SK-MEL-5 (cell line): ENCODE data around the gene IFRD1. TPM values are rescaled to one million over a fixed set of nuclear protein-coding genes. Genes with fewer than 3 reads are reported as not detected.

Experiments
- DNase-seq: peaks from one replicate; pipeline ENCODE4 v3.0.0-alpha.2; 2016; ENCODE audit warnings: low read depth, low spot score
- in situ Hi-C: cut with HindIII; loops from 2 replicates; pipeline ENCODE4 v1.10.0; 2016; ENCODE audit warnings: low sequenced_read_pairs, high pct_unique_total_duplicates, low pct_unique_long_range_greater_than_20kb
- polyA plus RNA-seq, 2 experiments: library from polyadenylated mRNA; depleted of rRNA; stranded (reverse); fragments of >200 nt; gene quantifications; 2 replicates each; pipeline ENCODE4 v1.2.3, GENCODE V29; 2015
- total RNA-seq: library from RNA; depleted of rRNA; stranded (reverse); fragments of >200 nt; shearing (Covaris generic); gene quantifications from 2 replicates; pipeline ENCODE4 v1.2.3, GENCODE V29; 2014; rRNA removed

The IFRD1 gene, protein sequence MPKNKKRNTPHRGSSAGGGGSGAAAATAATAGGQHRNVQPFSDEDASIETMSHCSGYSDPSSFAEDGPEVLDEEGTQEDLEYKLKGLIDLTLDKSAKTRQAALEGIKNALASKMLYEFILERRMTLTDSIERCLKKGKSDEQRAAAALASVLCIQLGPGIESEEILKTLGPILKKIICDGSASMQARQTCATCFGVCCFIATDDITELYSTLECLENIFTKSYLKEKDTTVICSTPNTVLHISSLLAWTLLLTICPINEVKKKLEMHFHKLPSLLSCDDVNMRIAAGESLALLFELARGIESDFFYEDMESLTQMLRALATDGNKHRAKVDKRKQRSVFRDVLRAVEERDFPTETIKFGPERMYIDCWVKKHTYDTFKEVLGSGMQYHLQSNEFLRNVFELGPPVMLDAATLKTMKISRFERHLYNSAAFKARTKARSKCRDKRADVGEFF
- 64.7 and 69.3 TPM in 2 replicates for total RNA-seq
- polyA plus RNA-seq (2015; cell fraction: cytosol; rRNA removed): 60.1 and 66.4 TPM in 2 replicates
- 372 and 376 TPM in 2 replicates for polyA plus RNA-seq (2015; cell fraction: nucleus; rRNA removed)

GRCh38 chr7:112449902-112450806 lies at the start of gene IFRD1:
IFRD1 (plus strand) TSS chr7:112450460; CDS start chr7:112450689, 229 bp downstream.
- peak; percentile 99 for DNase-seq
- in situ Hi-C loops: no loop called here

GRCh38 chr7:112404321-112404720 lies 45.9 kb upstream of the IFRD1 start:
- in situ Hi-C loops: loop anchor here (25.0 kb wide), 1 partner anchor 642 kb away; no protein-coding TSS in a partner anchor
- no peak for DNase-seq

DNA sequence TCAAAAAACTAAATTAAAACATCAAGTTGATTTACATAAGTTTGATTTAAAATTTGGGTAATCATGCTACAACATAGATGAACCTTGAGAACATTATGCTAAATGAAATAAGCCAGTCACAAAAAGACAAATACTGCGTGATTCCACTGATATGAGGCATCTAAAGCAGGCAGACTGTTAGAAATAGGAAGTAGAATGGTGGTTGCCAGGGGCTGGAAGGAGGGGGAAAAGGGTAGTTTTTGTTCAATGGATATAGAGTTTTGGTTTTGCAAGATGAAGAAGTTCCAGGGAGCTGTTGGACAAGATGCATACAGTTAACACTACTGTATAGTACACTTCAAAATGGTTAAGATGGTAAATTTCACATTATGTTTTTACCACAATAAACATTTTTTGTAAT lies 45.0 kb upstream of the IFRD1 start:
- DNase-seq: no peak
- in situ Hi-C loops: loop anchor here (25.0 kb wide), 1 partner anchor 643 kb away; no protein-coding TSS in a partner anchor

GRCh38 chr7:112407261-112407660 lies 43.0 kb upstream of the IFRD1 start:
- DNase-seq: no peak
- in situ Hi-C loops: loop anchor here (25.0 kb wide), 1 partner anchor 645 kb away; no protein-coding TSS in a partner anchor

DNA sequence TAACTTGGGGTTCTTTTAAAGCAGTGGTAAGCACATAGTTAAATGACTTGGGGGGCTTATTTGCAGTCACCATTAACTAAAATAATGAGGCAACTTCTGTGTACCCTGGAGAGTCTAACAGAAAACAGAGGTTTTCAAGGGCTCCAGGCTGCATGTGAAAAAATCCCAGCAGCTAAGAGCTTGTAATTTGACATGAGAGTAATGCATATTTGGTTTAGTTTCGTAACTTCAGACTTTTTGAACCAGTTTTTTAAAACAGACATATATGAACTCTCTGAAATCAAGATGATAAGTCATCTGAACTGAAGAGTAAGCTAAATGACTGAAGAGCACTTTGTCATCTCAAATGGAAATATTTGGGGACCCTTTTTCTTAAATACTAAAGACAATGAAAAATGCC lies 40.2 kb upstream of the IFRD1 start:
- in situ Hi-C loops: loop anchor here (25.0 kb wide), 1 partner anchor 648 kb away; no protein-coding TSS in a partner anchor
- DNase-seq: no peak

DNA sequence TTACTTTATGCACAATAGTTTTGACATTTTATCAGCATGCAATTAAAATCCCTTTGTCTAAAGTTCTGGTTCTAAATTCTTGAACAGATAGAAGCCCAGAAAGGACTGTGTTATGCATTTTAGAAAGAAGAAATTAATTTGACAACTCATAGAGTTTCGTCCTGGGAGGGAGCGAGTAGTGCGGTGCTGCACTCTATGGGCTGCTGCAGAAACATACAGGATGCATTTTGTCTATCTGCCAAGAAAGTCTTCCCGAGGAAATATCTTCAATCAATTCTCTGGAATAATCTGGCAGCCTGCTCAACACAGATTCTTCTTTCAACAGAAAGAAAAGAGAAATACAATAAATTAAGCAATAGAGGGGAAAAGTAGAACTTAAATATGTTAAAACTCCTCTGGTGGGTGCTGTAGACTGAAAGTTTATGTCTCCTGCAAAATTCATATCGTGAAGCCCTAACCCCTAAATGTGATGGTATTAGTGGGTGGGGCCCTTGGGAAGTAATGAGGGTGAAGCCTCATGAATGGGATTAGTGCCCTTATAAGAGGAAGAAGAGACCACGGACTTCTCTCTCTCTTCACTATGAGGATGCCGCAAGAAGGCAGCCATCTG lies 39.0 kb upstream of the IFRD1 start:
- peak; percentile 68 for DNase-seq
- in situ Hi-C loops: loop anchor here (25.0 kb wide), 1 partner anchor 649 kb away; no protein-coding TSS in a partner anchor

- in situ Hi-C loops: loop anchor here (25.0 kb wide), 1 partner anchor 653 kb away; no protein-coding TSS in a partner anchor
- DNase-seq: peak; percentile 81
Observed at GRCh38 chr7:112414855-112415490, 35.3 kb upstream of the IFRD1 start.

DNA sequence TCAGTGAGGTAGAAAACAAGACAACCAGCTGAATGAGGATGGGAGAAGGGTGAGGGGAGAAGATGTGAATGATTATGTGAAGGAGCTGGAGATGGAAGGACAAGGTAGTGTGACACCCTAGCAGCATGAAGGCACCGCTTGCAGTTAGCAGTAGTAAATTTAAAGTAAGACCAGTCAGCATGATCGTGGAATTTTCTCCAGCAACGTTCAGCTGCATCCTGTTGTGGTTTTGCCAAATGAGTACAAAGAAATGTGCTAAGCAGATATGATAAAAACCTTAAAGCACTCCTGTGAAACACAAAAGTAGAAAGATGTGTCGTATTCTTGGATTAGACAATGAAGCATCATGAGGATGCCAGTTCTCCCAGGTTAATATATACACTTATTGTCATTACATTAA lies 34.1 kb upstream of the IFRD1 start:
- DNase-seq: no peak
- in situ Hi-C loops: loop anchor here (25.0 kb wide), 1 partner anchor 654 kb away; no protein-coding TSS in a partner anchor

GRCh38 chr7:112419543-112420130 lies 30.6 kb upstream of the IFRD1 start:
- in situ Hi-C loops: loop anchor here (25.0 kb wide), 1 partner anchor 657 kb away; no protein-coding TSS in a partner anchor

DNA sequence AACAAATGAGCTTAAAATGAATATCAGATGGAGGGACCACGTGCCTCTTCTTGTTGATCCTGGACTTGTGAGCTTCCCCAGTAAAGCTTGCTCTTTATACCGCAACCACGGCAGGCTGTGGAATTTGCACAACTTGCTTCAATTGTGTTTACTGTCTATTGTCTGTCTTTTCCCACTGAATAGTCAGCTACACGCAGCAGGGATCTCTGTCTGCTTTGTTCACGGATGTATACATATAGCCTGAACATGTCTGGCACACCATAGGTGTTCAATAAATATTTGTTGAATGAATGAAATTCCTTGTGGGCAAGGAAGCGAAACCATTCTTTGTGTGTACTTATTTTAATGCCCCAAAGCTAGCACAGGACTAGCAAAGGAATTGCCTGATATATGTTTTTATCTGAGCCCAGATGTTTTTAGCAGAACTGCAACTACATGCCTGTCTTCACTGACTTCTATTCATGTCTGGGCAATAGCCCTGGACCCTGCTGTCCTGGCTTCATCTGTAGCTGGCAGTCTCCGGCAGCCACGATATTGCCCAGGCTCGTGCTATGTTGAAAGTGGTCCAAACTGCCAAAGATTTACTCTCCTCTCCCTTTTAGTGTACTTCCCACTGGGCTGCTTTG lies 29.9 kb upstream of the IFRD1 start:
- in situ Hi-C loops: loop anchor here (25.0 kb wide), 1 partner anchor 658 kb away; no protein-coding TSS in a partner anchor
- DNase-seq: peak; percentile 37

More at GRCh38 chr7:112419543-112420130, 30.6 kb upstream of the IFRD1 start:
- DNase-seq: no peak

DNA sequence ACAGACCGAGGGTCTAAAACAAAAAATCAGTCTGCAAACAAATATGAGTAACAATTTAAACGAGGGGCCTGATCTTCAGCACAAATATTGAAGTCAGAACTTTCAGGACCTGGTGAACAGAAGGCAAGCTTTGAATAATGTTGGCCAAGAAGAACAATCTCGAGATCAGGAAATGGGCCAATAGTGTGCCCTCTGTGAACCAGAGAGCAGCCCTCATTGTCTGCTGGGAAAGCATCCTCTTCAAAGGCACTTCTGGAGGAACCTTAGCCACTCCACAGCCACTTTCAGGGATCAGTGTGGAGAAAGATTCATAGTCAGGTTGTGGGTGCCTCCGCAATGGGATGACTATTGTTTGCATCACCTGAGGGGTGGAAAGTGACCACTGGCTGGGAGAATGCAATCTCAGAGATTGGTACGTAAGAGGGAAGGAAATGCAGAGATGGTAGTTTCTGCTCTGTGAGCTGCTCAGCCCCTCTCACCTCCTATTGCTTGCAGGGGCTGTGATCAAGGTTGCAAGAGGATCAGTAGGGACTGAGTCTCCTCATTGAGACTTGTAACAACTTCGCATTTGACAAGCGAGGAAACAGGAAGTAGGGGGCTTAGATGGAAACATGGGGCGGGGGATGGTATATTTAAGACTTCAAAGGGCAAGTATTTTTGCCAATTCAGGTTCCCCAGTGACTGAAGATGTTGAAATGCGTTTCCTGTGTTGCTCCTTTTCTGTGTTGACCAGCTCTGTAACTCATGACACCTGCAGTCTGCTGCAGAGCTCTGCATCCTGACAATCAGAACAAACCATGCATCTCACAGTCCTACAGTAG lies 28.4 kb upstream of the IFRD1 start:
- DNase-seq: no peak
- in situ Hi-C loops: loop anchor here (25.0 kb wide), 1 partner anchor 660 kb away; no protein-coding TSS in a partner anchor

DNA sequence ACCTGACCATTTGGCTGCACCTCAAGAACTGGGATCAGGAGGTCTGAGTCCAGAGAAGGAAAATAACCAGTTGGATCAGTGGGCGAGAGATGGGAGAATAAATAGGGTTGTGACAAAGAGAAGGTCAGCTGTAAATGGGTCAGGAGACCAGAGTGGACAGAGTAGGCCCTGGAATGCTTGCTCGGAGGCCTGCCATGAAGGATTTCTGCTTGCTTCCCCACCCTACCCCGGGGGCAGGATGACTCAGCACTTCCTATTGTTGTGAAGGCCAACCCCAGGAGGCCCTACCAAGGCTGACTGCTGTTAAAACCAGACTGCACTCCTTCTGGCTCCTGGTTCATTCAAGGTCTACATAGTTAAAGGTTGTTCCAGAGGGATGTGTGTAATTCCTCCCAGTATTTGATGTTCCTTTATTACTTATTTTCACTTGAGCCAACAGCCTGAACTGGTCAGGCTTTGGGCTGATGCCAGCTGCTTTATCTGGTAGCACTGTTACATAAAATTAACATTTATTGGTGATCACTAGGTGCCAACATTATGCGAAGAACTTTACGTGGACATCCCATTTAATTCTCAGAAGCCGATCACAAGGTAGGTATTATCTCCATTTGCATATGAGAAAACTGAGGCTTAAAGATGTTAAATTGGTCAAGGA lies 27.3 kb upstream of the IFRD1 start:
- in situ Hi-C loops: loop anchor here (25.0 kb wide), 1 partner anchor 661 kb away; no protein-coding TSS in a partner anchor
- DNase-seq: peak; percentile 68

- DNase-seq: no peak
- in situ Hi-C loops: loop anchor here (25.0 kb wide), 1 partner anchor 662 kb away; no protein-coding TSS in a partner anchor
Observed at GRCh38 chr7:112423987-112424386, 26.3 kb upstream of the IFRD1 start.

DNA sequence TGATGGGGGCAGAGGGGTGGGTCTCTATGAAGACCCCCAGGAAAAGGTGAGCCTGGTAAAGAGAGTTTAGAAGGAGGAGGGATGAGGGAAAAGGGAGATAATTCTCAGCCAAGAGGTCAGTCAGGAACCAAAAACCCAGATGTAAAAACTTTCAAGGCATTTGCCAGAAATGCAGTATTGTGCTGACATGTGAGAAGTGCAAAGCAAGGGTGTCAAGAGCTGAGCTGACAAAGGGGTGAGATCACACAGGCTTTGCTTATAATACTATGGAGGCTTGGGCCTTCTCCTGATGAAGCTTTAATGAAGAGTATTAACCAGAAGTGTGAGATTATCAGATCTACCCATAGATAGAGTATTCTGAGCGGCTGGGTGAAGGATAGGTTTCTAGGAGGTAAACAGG lies 22.3 kb upstream of the IFRD1 start:
- in situ Hi-C loops: no loop called here
- DNase-seq: no peak

- in situ Hi-C loops: no loop called here
- no peak for DNase-seq
Observed at GRCh38 chr7:112428715-112429114, 21.5 kb upstream of the IFRD1 start.
